IMR-90 (cell line): ENCODE measurements around the gene KLRC1. TPM values are rescaled to one million over a fixed set of nuclear protein-coding genes. Genes with fewer than 3 reads are reported as not detected.
"Not testable (repeated sequence)": the region's sequence is repeated elsewhere in the genome, so short reads cannot be mapped to it uniquely, and the experiment has no call there.

Experiments
- ATAC-seq: fragments of 200-7000 bp; cut with Tn5 transposase; 2 replicates; pipeline ENCODE4 v1.9.1; 2020; ENCODE audit warnings: low read depth, mild to moderate bottlenecking, moderate library complexity
- BruUV-seq: library from RNA; stranded (reverse); fragments of 400-500 nt; replicated peaks from 2 replicates; lab custom pipeline; 2021; lab: Mats Ljungman, UMichigan
- CTCF ChIA-PET: fragments of 300-600 bp; formaldehyde crosslinking; extraction: SDS; loops from one replicate; lab custom pipeline; 2021; ENCODE audit warnings: antibody characterized with exemption; lab: Yijun Ruan, JAX
- POLR2A ChIA-PET: fragments of 300-600 bp; sonication (Branson Sonifier 250); formaldehyde crosslinking; loops from one replicate; lab custom pipeline; 2022; ENCODE audit warnings: antibody characterized with exemption; ENCODE audit not compliant: unreplicated experiment; lab: Charles Lee
- DNase-seq: peaks from one replicate; pipeline ENCODE4 v3.0.0; 2013
- H2AFZ ChIP-seq: replicated peaks from 2 replicates; pipeline ENCODE3; 2013; ENCODE audit warnings: low read length, mild to moderate bottlenecking; ENCODE audit not compliant: poor library complexity
- H2AK5ac ChIP-seq: 2 replicates; pipeline ENCODE4 v1.6.1; 2013; ENCODE audit warnings: low read depth, low read length, inconsistent platforms
- H2AK9ac ChIP-seq: replicated peaks from 2 replicates; pipeline ENCODE3; 2013; ENCODE audit warnings: mild to moderate bottlenecking, low read depth, low read length, moderate library complexity; ENCODE audit not compliant: poor library complexity
- H2BK120ac ChIP-seq: 2 replicates; pipeline ENCODE4 v1.6.1; 2013; ENCODE audit warnings: low read depth, low read length, inconsistent platforms
- H2BK15ac ChIP-seq: 3 replicates; pipeline ENCODE4 v1.6.1; 2013; ENCODE audit warnings: low read depth, low read length, inconsistent platforms
- H2BK20ac ChIP-seq: 2 replicates; pipeline ENCODE4 v1.6.1; 2013; ENCODE audit warnings: low read depth, mild to moderate bottlenecking, inconsistent platforms, low read length, moderate library complexity
- H2BK5ac ChIP-seq: 2 replicates; pipeline ENCODE4 v1.6.1; 2013; ENCODE audit warnings: mild to moderate bottlenecking, low read depth, low read length, inconsistent platforms; ENCODE audit not compliant: poor library complexity, severe bottlenecking
- H3K14ac ChIP-seq: replicated peaks from 2 replicates; pipeline ENCODE4 v1.6.1; 2013; ENCODE audit warnings: low read depth, low read length, inconsistent platforms
- H3K18ac ChIP-seq: 2 replicates; pipeline ENCODE4 v1.6.1; 2013; ENCODE audit warnings: low read depth, low read length, control low read depth
- H3K23ac ChIP-seq: 2 replicates; pipeline ENCODE4 v1.6.1; 2013; ENCODE audit warnings: low read depth, low read length, inconsistent platforms
- H3K27ac ChIP-seq: 2 replicates; pipeline ENCODE4 v1.5.1; 2013; ENCODE audit warnings: mild to moderate bottlenecking, control low read depth, low read length; ENCODE audit not compliant: insufficient read depth
- H3K27me3 ChIP-seq: 2 replicates; pipeline ENCODE4 v1.6.1; 2013; ENCODE audit warnings: low read length; ENCODE audit not compliant: control insufficient read depth, insufficient read depth
- H3K36me3 ChIP-seq: 2 replicates; pipeline ENCODE4 v1.6.1; 2013; ENCODE audit warnings: low read length, mixed read lengths; ENCODE audit not compliant: control insufficient read depth, insufficient read depth
- H3K4ac ChIP-seq: 2 replicates; pipeline ENCODE4 v1.6.1; 2013; ENCODE audit warnings: low read depth, low read length, inconsistent platforms
- H3K4me1 ChIP-seq: 2 replicates; pipeline ENCODE4 v1.6.1; 2013; ENCODE audit warnings: low read length, mixed read lengths; ENCODE audit not compliant: control insufficient read depth, insufficient read depth
- H3K4me2 ChIP-seq: 2 replicates; pipeline ENCODE4 v1.6.1; 2013; ENCODE audit warnings: low read depth, mild to moderate bottlenecking, control low read depth, low read length, moderate library complexity
- H3K4me3 ChIP-seq: 2 replicates; pipeline ENCODE4 v1.5.1; 2013; ENCODE audit warnings: low read depth, mild to moderate bottlenecking, control low read depth, low read length, moderate library complexity; ENCODE audit not compliant: insufficient read depth
- H3K56ac ChIP-seq: 2 replicates; pipeline ENCODE4 v1.6.1; 2013; ENCODE audit warnings: low read length, inconsistent platforms; ENCODE audit not compliant: insufficient read depth; ENCODE audit errors: extremely low read depth
- H3K79me1 ChIP-seq, 2 experiments: 2 replicates each; pipeline ENCODE4 v1.6.1; 2013; ENCODE audit warnings: low read length in 2 of 2, inconsistent platforms in 1 of 2, low read depth in 1 of 2
- H3K9ac ChIP-seq: 2 replicates; pipeline ENCODE4 v1.6.1; 2013; ENCODE audit warnings: low read depth, low read length, control low read depth
- H3K9me1 ChIP-seq: 2 replicates; pipeline ENCODE4 v1.6.1; 2013; ENCODE audit warnings: low read length, inconsistent platforms; ENCODE audit not compliant: insufficient read depth
- H3K9me3 ChIP-seq: 2 replicates; pipeline ENCODE4 v1.6.1; 2013; ENCODE audit warnings: low read length; ENCODE audit not compliant: control insufficient read depth, insufficient read depth
- H4K20me1 ChIP-seq: 2 replicates; pipeline ENCODE4 v1.6.1; 2013; ENCODE audit warnings: low read length, inconsistent platforms; ENCODE audit not compliant: insufficient read depth
- H4K5ac ChIP-seq: 2 replicates; pipeline ENCODE4 v1.6.1; 2013; ENCODE audit warnings: mild to moderate bottlenecking, low read depth, low read length, control low read depth
- H4K8ac ChIP-seq, 2 experiments: 2 replicates each; pipeline ENCODE4 v1.6.1; 2013; ENCODE audit warnings: low read depth in 2 of 2, low read length in 2 of 2, control low read depth in 1 of 2, inconsistent platforms in 1 of 2
- H4K91ac ChIP-seq: 2 replicates; pipeline ENCODE4 v1.6.1; 2013; ENCODE audit warnings: low read depth, low read length, inconsistent platforms; ENCODE audit not compliant: insufficient read depth
- MAZ ChIP-seq: IDR thresholded peaks from 2 replicates; pipeline ENCODE4 v1.6.1; 2012; ENCODE audit warnings: low read depth, mild to moderate bottlenecking, low read length, improper control_type of control experiment, moderate library complexity, borderline replicate concordance
- RCOR1 ChIP-seq: IDR thresholded peaks from 2 replicates; pipeline ENCODE4 v1.6.1; 2012; ENCODE audit warnings: mild to moderate bottlenecking, low read length, improper control_type of control experiment; ENCODE audit not compliant: insufficient replicate concordance
- WGBS, 2 experiments: methylation state at CpG; one replicate each; pipeline versions ENCODE4 v1.1.5 to v1.1.7; 2013; ENCODE audit warnings: missing lambda C conversion rate in 2 of 2; ENCODE audit not compliant: insufficient read length in 1 of 2; ENCODE audit errors: extremely low coverage in 2 of 2; 5-methylcytosine and 5-hydroxymethylcytosine counted together
- dilution Hi-C: fragments of 300-500 bp; cut with HindIII; formaldehyde crosslinking; loops from one replicate; pipeline ENCODE4 v1.14.3; 2018; ENCODE audit warnings: low sequenced_read_pairs; ENCODE audit not compliant: unreplicated experiment
- in situ Hi-C: fragments of 300-500 bp; cut with MboI; formaldehyde crosslinking; loops from 3 replicates; pipeline ENCODE4 v1.14.3; 2019; ENCODE audit warnings: low sequenced_read_pairs, inconsistent platforms, mixed read lengths
- intact Hi-C: fragments of 100-400 bp; cut with micrococcal nuclease; formaldehyde crosslinking; loops from 2 replicates; pipeline ENCODE4 v1.10.0; 2022
- polyA plus RNA-seq, 3 experiments: library from polyadenylated mRNA; depleted of rRNA; stranded (reverse); fragments of >200 nt; gene quantifications; 2 replicates each; pipeline ENCODE4 v1.2.3, GENCODE V29; 2012; ENCODE audit warnings: low replicate concordance in 1 of 3
- total RNA-seq: library from RNA; depleted of rRNA; stranded (reverse); fragments of >200 nt; gene quantifications from 2 replicates; pipeline ENCODE4 v1.2.3, GENCODE V29; 2012
- TF ChIP-seq, protein P1 (sequence below): fragments of 150-350 bp; IDR thresholded peaks from 2 replicates; pipeline ENCODE4 v1.6.1; 2017; ENCODE audit warnings: mild to moderate bottlenecking, antibody characterized with exemption, low read length, low read depth

The KLRC1 gene
- total and polyA plus RNA-seq, 2 of the 4 experiments (the other 2 are of a cell fraction), result not detected

DNA sequence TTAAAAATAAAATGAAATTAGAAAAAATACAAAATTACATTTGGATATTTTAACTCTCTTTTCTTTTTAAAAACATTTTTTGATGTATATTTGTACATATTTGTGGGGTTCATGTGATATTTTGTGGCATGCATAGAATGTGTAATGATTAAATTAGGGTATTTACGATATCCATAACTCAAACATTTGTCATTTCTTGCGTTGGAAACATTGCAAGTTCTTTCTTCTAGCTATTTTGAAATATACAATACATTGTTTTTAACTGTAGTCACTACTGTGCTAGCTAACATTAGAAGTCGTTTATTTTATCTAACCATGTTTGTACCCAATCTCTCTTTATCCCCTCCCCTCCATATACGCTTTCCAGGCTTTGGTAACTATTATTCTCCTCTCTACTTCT is 38.6 kb upstream of the KLRC1 start:
- H2AK9ac ChIP-seq, result no peak overlapping the region
- no peaks in the 10 kb centered on the region for H3K9me1 ChIP-seq
- H2BK120ac ChIP-seq, result no peak overlapping the region
- no peak for DNase-seq
- in situ Hi-C loops, result no loop called here
- ATAC-seq, result 0 out of 2 replicates have a peak, but pooled peaks have one; percentile 24
- BruUV-seq, result no TSS peak
- no peak overlapping the region for H3K4ac ChIP-seq
- no peak overlapping the region for H3K27ac ChIP-seq
- no peak overlapping the region for H4K8ac ChIP-seq
- H2BK20ac ChIP-seq, result no peak overlapping the region
- H2BK15ac ChIP-seq, result no peak overlapping the region
- H3K23ac ChIP-seq, result no peak overlapping the region
- no peak overlapping the region for H2AFZ ChIP-seq
- H3K18ac ChIP-seq, result no peak overlapping the region
- H4K5ac ChIP-seq, result no peak overlapping the region
- H3K79me1 ChIP-seq, result no peaks in the 10 kb centered on the region
- H3K9ac ChIP-seq, result no peak overlapping the region
- no peaks in the 10 kb centered on the region for H3K4me1 ChIP-seq
- intact Hi-C loops, result no loop called here
- H2BK5ac ChIP-seq, result no peak overlapping the region
- WGBS, 2 experiments, result no CpG with 5 or more reads among the region's 4 CpGs
- H3K56ac ChIP-seq, result no peak overlapping the region
- TF ChIP-seq, protein P1, sequence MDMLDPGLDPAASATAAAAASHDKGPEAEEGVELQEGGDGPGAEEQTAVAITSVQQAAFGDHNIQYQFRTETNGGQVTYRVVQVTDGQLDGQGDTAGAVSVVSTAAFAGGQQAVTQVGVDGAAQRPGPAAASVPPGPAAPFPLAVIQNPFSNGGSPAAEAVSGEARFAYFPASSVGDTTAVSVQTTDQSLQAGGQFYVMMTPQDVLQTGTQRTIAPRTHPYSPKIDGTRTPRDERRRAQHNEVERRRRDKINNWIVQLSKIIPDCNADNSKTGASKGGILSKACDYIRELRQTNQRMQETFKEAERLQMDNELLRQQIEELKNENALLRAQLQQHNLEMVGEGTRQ, result no peak
- TF ChIP-seq MAZ (no peak), RCOR1 (no peak)
- H3K36me3 ChIP-seq, result no peaks in the 10 kb centered on the region
- no peak overlapping the region for H2AK5ac ChIP-seq
- H3K14ac ChIP-seq, result no peak overlapping the region
- H3K4me3 ChIP-seq, result no peak overlapping the region
- dilution Hi-C loops, result no loop called here
- no peaks in the 10 kb centered on the region for H4K20me1 ChIP-seq
- H3K9me3 ChIP-seq, result no peaks in the 10 kb centered on the region
- H4K91ac ChIP-seq, result no peak overlapping the region
- H3K4me2 ChIP-seq, result no peak overlapping the region
- CTCF ChIA-PET, result no interaction called here
- POLR2A ChIA-PET, result no interaction called here
- H3K27me3 ChIP-seq, result peaks cover 2% of the 10 kb centered on the region; the same call in 1 of the 2 replicates

DNA sequence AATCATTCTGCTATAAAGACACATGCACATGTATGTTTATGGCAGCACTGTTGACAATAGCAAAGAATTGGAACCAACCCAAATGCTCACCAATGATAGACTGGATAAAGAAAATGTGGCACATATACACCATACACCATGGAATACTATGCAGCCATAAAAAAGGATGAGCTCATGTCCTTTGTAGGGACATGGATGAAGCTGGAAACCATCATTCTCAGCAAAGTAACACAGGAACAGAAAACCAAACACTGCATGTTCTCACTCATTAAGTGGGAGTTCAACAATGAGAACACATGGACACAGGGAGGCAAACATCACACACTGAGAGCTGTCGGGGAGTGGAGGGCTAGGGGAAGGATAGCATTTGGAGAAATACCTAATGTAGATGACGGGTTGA is 34.2 kb upstream of the KLRC1 start:
- H2BK15ac ChIP-seq, H3K36me3 ChIP-seq, H3K27me3 ChIP-seq, POLR2A ChIA-PET, H3K18ac ChIP-seq, in situ Hi-C loops, CTCF ChIA-PET, H3K56ac ChIP-seq, H3K9me3 ChIP-seq, H2AK9ac ChIP-seq, H3K9me1 ChIP-seq, DNase-seq, H3K27ac ChIP-seq, ATAC-seq, H2AK5ac ChIP-seq, H3K14ac ChIP-seq, H4K5ac ChIP-seq, H3K79me1 ChIP-seq, H3K9ac ChIP-seq, H4K8ac ChIP-seq, H4K20me1 ChIP-seq, H3K4me1 ChIP-seq, H2AFZ ChIP-seq, H3K4ac ChIP-seq, H2BK120ac ChIP-seq, H2BK5ac ChIP-seq, H3K23ac ChIP-seq, H4K91ac ChIP-seq, BruUV-seq, H3K4me3 ChIP-seq, H3K4me2 ChIP-seq, H2BK20ac ChIP-seq, intact Hi-C loops, dilution Hi-C loops: not testable (repeated sequence)
- WGBS, 2 experiments, result no CpG with 5 or more reads among the region's 2 CpGs
